ENCODE measurements around the gene PRDX5.

DNA sequence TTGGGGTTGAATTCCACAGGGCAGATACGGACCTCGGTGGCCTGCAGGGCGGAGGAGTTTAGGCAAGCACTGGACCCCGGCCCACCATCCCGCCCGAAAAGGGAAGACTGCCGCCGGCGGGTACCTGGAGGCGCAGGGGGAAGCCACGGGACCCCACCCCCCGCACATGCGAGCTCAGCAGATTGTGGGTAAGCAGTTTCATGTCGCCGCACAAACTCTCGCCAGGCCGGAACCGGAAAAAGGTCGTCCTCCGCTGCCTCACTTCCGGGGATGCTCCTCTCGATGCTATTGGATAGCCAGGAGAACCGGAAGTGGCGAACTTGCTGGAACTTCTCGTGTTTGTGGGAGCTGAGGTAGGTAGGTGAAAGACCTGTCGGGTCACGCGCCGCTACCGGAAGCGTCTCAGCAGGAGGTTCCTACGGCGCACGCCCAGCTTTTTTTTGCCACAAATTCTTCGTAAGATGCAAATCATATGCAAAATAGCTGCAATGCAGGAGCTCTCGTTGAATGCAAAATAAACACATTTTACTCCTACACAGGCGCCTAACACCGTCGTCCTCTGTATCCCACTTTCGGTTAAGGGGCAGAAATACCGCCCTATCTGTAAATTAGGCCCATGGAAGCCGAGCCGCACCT is 478 bp upstream of the PRDX5 start, which contains the start of gene TRMT112:
- TF ChIP-seq, protein P1, sequence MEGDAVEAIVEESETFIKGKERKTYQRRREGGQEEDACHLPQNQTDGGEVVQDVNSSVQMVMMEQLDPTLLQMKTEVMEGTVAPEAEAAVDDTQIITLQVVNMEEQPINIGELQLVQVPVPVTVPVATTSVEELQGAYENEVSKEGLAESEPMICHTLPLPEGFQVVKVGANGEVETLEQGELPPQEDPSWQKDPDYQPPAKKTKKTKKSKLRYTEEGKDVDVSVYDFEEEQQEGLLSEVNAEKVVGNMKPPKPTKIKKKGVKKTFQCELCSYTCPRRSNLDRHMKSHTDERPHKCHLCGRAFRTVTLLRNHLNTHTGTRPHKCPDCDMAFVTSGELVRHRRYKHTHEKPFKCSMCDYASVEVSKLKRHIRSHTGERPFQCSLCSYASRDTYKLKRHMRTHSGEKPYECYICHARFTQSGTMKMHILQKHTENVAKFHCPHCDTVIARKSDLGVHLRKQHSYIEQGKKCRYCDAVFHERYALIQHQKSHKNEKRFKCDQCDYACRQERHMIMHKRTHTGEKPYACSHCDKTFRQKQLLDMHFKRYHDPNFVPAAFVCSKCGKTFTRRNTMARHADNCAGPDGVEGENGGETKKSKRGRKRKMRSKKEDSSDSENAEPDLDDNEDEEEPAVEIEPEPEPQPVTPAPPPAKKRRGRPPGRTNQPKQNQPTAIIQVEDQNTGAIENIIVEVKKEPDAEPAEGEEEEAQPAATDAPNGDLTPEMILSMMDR (IDR thresholded peaks at IDR 0.05; ENCODE audit: insufficient read depth, low read length, poor library complexity, severe bottlenecking), result no peak
- TF ChIP-seq EZH2phosphoT487 (conservative IDR thresholded peaks at IDR 0.05; ENCODE audit: low read length), result no peak

Measured in SU-DHL-6 (cell line).